ENCODE measurements around the gene OR12D1.
"Not testable (repeated sequence)": the region's sequence is repeated elsewhere in the genome, so short reads cannot be mapped to it uniquely, and the experiment has no call there.

The OR12D1 gene

DNA sequence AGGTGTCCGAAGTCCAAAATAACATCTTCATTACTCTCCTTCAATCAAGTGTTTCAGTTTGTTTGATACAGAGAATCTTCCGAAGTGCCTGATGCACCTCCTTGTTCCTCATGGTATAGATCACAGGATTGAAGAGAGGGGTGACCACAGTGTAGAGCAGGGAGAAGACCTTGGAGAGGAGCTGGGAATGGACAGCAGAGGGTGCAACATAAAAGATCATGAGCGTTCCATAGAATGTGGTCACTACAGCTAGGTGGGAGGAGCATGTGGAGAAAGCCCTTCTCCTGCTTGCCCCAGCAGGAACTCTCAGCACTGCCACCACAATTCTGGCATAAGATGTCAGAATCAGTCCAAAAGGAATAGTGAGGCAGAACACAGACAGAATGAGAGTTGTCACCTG, 11.9 kb downstream of the OR12D1 start:
- H3K36me3 ChIP-seq (ENCODE audit: control insufficient read depth, low read depth, low read length), result no peaks in the 10 kb centered on the region
- peaks cover 5% of the 10 kb centered on the region for H3K4me1 ChIP-seq (ENCODE audit: control insufficient read depth, low read depth, low read length)
- H3K9ac ChIP-seq (ENCODE audit: low read length), result no peak overlapping the region
- H3K27ac ChIP-seq (ENCODE audit: low read length), result no peak overlapping the region
- no peak overlapping the region for H3K4me3 ChIP-seq (ENCODE audit: low read length)
- no peaks in the 10 kb centered on the region for H3K27me3 ChIP-seq (ENCODE audit: control insufficient read depth, insufficient read depth, low read length)
- H3K9me3 ChIP-seq (ENCODE audit: control insufficient read depth, low read depth, low read length), result no peaks in the 10 kb centered on the region

DNA sequence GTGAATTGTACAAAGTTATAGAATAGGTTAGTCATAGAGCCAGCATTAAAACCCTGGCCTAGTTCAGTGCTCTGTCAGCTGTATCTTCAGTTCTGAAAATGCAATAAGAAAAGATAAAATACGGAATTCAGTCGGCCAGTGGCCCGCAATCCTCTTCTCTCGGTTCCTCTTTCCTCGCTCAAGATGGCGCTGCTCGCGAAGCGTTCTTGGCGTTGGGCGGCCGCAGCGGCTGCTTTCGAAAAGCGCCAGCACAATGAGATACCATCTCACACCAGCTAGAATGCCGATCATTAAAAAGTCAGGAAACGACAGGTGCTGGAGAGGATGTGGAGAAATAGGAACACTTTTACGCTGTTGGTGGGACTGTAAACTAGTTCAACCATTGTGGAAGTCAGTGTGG, 22.0 kb downstream of the OR12D1 start:
- H3K27me3 ChIP-seq (ENCODE audit: control insufficient read depth, insufficient read depth, low read length); H3K36me3 ChIP-seq (ENCODE audit: control insufficient read depth, low read depth, low read length): not testable (repeated sequence)

DNA sequence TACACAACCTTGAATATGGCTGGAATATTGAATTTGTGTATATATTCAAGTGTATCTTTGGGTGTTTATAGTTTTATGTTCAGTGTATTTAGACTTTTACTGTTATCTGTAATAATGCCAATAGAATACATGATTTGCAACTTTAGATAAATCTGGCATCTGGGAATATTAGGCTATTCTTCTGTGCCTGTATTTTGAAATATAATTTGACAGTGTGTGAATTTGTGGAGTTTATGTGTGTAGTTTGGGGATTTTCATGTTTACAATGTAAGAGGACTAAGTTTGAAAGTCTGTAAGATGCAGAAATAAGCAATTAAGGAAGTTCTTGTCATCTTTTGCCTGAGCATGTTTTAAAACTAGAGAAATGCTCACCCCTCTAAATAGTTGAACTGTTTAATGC, 24.3 kb downstream of the OR12D1 start, which contains the start of gene OR10C1:
TSS of gene OR10C1 (plus strand) at position 301 of the 400 bp plus-strand sequence. CDS start 710 bp downstream, outside the sequence.
- Histone ChIP-seq H3K4me3 (ENCODE audit: low read length) (no peak within 1 kb of the TSS), H3K9ac (ENCODE audit: low read length) (no peak within 1 kb of the TSS), H3K27ac (ENCODE audit: low read length) (no peak within 1 kb of the TSS), H3K9me3 (ENCODE audit: control insufficient read depth, low read depth, low read length) (peaks cover 5% of the 10 kb centered on the region), H3K27me3 (ENCODE audit: control insufficient read depth, insufficient read depth, low read length) (no peaks in the 10 kb centered on the region), H3K36me3 (ENCODE audit: control insufficient read depth, low read depth, low read length) (no peaks in the 10 kb centered on the region), H3K4me1 (ENCODE audit: control insufficient read depth, low read depth, low read length) (no peaks in the 10 kb centered on the region)

More for the DNA sequence above, 22.0 kb downstream of the OR12D1 start:
- H3K9ac ChIP-seq (ENCODE audit: low read length); H3K4me3 ChIP-seq (ENCODE audit: low read length); H3K27ac ChIP-seq (ENCODE audit: low read length); H3K9me3 ChIP-seq (ENCODE audit: control insufficient read depth, low read depth, low read length); H3K4me1 ChIP-seq (ENCODE audit: control insufficient read depth, low read depth, low read length): not testable (repeated sequence)

DNA sequence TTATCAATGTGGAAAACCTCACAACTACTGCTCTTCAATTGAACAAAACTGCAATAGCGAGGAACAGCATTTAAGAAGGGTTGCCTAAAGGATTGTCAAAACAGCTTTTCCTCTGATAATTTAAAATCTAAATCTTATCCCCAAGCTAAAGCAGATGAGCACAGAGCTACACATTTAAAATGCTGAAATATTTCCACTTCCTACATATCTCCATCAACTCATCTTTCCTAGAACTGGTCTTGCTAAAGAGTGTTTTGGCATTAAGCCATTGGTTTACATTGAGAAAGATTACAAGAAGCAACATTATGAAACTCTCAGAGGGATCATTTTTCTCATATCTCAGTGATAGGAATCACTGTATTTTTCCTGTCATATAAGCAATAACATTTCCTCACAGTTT, 28.0 kb downstream of the OR12D1 start:
- Histone ChIP-seq H3K36me3 (ENCODE audit: control insufficient read depth, low read depth, low read length) (no peaks in the 10 kb centered on the region), H3K27me3 (ENCODE audit: control insufficient read depth, insufficient read depth, low read length) (no peaks in the 10 kb centered on the region), H3K9ac (ENCODE audit: low read length) (no peak overlapping the region), H3K4me1 (ENCODE audit: control insufficient read depth, low read depth, low read length) (peaks cover 10% of the 10 kb centered on the region), H3K9me3 (ENCODE audit: control insufficient read depth, low read depth, low read length) (peaks cover 5% of the 10 kb centered on the region), H3K4me3 (ENCODE audit: low read length) (no peak overlapping the region), H3K27ac (ENCODE audit: low read length) (no peak overlapping the region)

DNA sequence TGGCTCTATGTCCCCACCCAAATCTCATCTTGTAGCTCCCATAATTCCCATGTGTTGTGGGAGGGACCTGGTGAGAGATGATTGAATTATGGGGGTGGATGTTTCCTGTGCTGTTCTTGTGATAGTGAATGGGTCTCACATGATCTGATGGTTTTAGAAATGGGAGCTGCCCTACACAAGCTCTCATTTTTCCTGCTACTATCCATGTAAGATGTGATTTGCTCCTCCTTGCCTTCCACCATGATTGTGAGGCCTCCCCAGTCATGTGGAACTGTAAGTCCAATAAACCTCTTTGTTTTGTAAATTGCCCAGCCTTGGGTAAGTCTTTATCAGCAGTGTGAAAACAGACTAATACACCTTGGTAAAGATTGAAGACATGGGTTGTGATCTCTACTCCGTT, 29.3 kb downstream of the OR12D1 start:
- H3K4me3 ChIP-seq (ENCODE audit: low read length); H3K27me3 ChIP-seq (ENCODE audit: control insufficient read depth, insufficient read depth, low read length); H3K9me3 ChIP-seq (ENCODE audit: control insufficient read depth, low read depth, low read length); H3K27ac ChIP-seq (ENCODE audit: low read length); H3K9ac ChIP-seq (ENCODE audit: low read length); H3K36me3 ChIP-seq (ENCODE audit: control insufficient read depth, low read depth, low read length): not testable (repeated sequence)
- H3K4me1 ChIP-seq (ENCODE audit: control insufficient read depth, low read depth, low read length), result peaks cover 10% of the 10 kb centered on the region

DNA sequence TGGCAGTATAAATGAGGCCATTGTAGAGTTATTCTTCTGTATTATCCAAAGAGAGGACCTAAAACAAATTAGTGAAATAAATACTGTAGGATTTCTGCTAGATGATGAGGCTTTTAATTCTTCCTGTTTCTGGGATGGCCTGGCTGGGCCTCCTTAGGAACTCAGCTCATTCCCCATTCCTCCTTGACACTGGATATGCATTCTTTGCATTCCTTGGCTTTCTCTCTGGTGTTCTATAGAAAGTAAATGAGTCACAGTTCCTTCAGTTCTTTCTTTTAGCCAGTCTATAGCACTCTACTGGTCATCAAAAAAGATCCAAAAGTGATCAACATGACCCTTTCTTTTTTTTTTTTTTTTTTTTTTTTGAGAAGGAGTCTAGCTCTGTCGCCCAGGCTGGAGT, 32.9 kb downstream of the OR12D1 start:
- peaks cover 5% of the 10 kb centered on the region for H3K9me3 ChIP-seq (ENCODE audit: control insufficient read depth, low read depth, low read length)
- no peaks in the 10 kb centered on the region for H3K36me3 ChIP-seq (ENCODE audit: control insufficient read depth, low read depth, low read length)
- H3K4me1 ChIP-seq (ENCODE audit: control insufficient read depth, low read depth, low read length), result peaks cover 10% of the 10 kb centered on the region
- no peaks in the 10 kb centered on the region for H3K27me3 ChIP-seq (ENCODE audit: control insufficient read depth, insufficient read depth, low read length)
- H3K27ac ChIP-seq (ENCODE audit: low read length), result no peak overlapping the region
- no peak overlapping the region for H3K9ac ChIP-seq (ENCODE audit: low read length)
- H3K4me3 ChIP-seq (ENCODE audit: low read length), result no peak overlapping the region

DNA sequence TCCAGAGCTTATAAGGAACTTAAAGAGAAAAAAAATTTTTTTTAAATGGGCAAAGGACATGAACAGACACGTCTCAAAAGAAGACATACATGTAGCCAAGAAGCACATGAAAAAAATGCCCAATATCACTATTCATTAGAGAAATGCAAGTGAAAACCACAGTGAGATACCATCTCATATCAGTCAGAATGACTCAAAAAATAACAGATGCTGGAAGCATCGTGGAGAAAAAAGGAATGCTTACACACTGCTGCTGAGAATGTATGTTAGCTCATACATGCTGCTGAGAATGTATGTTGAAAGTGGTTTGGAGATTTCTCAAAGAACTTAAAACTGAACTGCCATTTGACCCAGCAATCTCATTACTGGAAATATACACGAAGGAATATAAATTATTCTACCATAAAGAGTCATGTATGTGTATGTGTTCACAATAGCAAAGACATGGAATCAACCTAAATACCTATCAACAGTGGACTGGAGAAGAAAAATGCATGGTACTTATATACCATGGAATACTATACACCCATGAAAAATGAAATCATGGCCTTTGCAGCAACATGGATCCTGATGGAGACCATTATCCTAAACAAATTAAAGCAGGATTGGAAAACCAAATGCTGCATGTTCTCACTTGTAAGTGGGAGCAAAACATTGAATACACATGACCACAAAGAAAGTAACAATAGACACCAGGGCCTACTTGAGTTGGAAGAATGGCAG, 36.9 kb downstream of the OR12D1 start:
- Histone ChIP-seq H3K36me3 (ENCODE audit: control insufficient read depth, low read depth, low read length) (no peaks in the 10 kb centered on the region), H3K27ac (ENCODE audit: low read length) (no peak overlapping the region)

DNA sequence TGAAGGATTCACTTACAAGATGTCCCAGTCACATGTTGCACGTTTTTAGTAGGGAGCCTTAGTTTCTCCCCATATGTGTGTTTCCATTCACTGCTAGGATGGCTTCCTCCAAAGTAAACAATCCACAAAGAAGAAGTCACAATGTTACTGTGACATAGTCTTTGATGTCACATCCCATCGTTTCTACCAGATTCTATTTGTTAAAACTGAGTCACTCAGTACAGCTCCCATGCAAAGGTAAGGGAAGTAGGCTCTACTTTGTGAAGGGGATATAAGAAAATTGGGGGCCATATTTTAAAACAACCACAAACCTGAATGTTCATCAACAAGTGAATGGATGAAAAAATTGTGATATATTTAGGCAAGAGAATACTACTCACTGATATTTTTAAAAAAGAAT, 42.2 kb downstream of the OR12D1 start, which contains the start of the genes OR11A1 and OR2H1:
TSS of gene OR11A1 (minus strand) at position 101 of the 400 bp plus-strand sequence. CDS start 29,430 bp downstream, outside the sequence.
TSS of gene OR2H1 (plus strand) at position 185 of the 400 bp plus-strand sequence. CDS start 4,615 bp downstream, outside the sequence.
- no peak within 1 kb of the TSS for H3K27ac ChIP-seq (ENCODE audit: low read length)
- H3K9ac ChIP-seq (ENCODE audit: low read length), result no peak within 1 kb of the TSS
- no peaks in the 10 kb centered on the region for H3K36me3 ChIP-seq (ENCODE audit: control insufficient read depth, low read depth, low read length)
- H3K4me1 ChIP-seq (ENCODE audit: control insufficient read depth, low read depth, low read length), result no peaks in the 10 kb centered on the region
- H3K4me3 ChIP-seq (ENCODE audit: low read length), result no peak within 1 kb of the TSS
- no peaks in the 10 kb centered on the region for H3K27me3 ChIP-seq (ENCODE audit: control insufficient read depth, insufficient read depth, low read length)
- no peaks in the 10 kb centered on the region for H3K9me3 ChIP-seq (ENCODE audit: control insufficient read depth, low read depth, low read length)

More for the DNA sequence above, 36.9 kb downstream of the OR12D1 start:
- Histone ChIP-seq H3K9ac (ENCODE audit: low read length) (no peak overlapping the region), H3K27me3 (ENCODE audit: control insufficient read depth, insufficient read depth, low read length) (no peaks in the 10 kb centered on the region), H3K9me3 (ENCODE audit: control insufficient read depth, low read depth, low read length) (no peaks in the 10 kb centered on the region), H3K4me1 (ENCODE audit: control insufficient read depth, low read depth, low read length) (peaks cover 10% of the 10 kb centered on the region), H3K4me3 (ENCODE audit: low read length) (no peak overlapping the region)

DNA sequence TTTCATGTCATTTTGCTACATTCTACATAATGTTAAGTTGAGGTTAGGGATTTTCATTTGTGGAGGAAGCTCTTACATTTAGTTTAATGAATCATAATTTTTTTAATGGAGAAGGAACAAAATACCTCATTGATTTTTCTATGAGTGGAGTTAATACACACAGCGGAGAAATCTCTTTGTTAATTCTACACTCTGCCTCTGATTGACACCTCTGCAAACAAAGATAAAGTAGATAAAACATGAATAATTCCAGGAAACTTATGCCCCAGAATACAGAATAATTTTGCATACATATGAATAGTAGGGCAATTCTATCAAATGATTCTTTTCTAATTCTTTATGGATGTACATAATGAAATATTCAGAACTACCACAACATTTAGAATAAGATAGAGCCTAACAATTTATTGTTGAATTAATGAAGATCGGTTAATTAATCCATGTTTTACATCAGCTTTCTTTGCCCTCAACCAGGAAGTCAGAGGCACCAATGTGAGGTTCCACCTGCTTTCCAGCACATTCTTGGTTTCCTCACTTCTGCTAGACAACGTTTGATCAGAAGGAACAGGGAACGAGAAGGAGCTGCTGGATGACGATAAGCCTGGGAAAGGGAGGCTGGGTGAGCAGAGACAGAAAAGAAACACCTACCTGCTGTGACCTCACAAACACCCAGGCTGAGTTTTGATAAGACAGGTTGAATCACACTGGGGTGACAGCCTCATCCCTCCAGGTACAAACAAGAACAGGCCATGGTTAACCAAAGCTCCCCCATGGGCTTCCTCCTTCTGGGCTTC, 46.5 kb downstream of the OR12D1 start:
- Histone ChIP-seq H3K9ac (ENCODE audit: low read length) (no peak overlapping the region), H3K27ac (ENCODE audit: low read length) (no peak overlapping the region), H3K36me3 (ENCODE audit: control insufficient read depth, low read depth, low read length) (no peaks in the 10 kb centered on the region), H3K4me1 (ENCODE audit: control insufficient read depth, low read depth, low read length) (no peaks in the 10 kb centered on the region), H3K27me3 (ENCODE audit: control insufficient read depth, insufficient read depth, low read length) (no peaks in the 10 kb centered on the region), H3K4me3 (ENCODE audit: low read length) (no peak overlapping the region), H3K9me3 (ENCODE audit: control insufficient read depth, low read depth, low read length) (no peaks in the 10 kb centered on the region)

DNA sequence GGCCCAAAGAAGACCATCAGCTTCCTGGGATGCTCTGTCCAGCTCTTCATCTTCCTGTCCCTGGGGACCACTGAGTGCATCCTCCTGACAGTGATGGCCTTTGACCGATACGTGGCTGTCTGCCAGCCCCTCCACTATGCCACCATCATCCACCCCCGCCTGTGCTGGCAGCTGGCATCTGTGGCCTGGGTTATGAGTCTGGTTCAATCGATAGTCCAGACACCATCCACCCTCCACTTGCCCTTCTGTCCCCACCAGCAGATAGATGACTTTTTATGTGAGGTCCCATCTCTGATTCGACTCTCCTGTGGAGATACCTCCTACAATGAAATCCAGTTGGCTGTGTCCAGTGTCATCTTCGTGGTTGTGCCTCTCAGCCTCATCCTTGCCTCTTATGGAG, 47.3 kb downstream of the OR12D1 start:
- H3K9me3 ChIP-seq (ENCODE audit: control insufficient read depth, low read depth, low read length), result no peaks in the 10 kb centered on the region
- no peaks in the 10 kb centered on the region for H3K36me3 ChIP-seq (ENCODE audit: control insufficient read depth, low read depth, low read length)
- no peaks in the 10 kb centered on the region for H3K4me1 ChIP-seq (ENCODE audit: control insufficient read depth, low read depth, low read length)
- H3K27ac ChIP-seq (ENCODE audit: low read length), result no peak overlapping the region
- no peaks in the 10 kb centered on the region for H3K27me3 ChIP-seq (ENCODE audit: control insufficient read depth, insufficient read depth, low read length)
- H3K4me3 ChIP-seq (ENCODE audit: low read length), result no peak overlapping the region
- H3K9ac ChIP-seq (ENCODE audit: low read length), result no peak overlapping the region

DNA sequence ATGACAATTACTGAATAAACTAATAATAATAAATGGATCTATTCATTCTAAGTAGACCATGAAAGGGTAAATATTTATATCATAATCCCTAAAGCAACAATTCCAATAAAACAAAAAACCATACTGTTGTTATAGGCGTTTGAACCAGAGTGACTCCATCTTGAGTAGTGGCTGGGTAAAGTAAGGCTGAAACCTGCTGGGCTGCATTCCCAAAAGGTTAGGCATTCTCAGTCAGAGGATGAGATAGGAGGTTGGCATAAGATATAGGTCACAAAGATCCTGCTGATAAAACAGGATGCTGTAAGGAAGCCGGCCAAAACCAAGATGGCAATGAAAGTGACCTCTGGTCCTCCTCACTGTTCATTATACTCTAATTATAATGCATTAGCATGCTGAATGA, 50.6 kb downstream of the OR12D1 start:
- no peaks in the 10 kb centered on the region for H3K27me3 ChIP-seq (ENCODE audit: control insufficient read depth, insufficient read depth, low read length)
- no peak overlapping the region for H3K9ac ChIP-seq (ENCODE audit: low read length)
- H3K27ac ChIP-seq (ENCODE audit: low read length), result no peak overlapping the region
- H3K4me1 ChIP-seq (ENCODE audit: control insufficient read depth, low read depth, low read length), result no peaks in the 10 kb centered on the region
- H3K9me3 ChIP-seq (ENCODE audit: control insufficient read depth, low read depth, low read length), result no peaks in the 10 kb centered on the region
- no peaks in the 10 kb centered on the region for H3K36me3 ChIP-seq (ENCODE audit: control insufficient read depth, low read depth, low read length)
- no peak overlapping the region for H3K4me3 ChIP-seq (ENCODE audit: low read length)
